ENCODE data around the gene CEP85. TPM values are rescaled to one million over a fixed set of nuclear protein-coding genes. Genes with fewer than 3 reads are reported as not detected.

Gene CEP85
- total and polyA plus RNA-seq, 2 donors, result 9.7 to 18.7 TPM

DNA sequence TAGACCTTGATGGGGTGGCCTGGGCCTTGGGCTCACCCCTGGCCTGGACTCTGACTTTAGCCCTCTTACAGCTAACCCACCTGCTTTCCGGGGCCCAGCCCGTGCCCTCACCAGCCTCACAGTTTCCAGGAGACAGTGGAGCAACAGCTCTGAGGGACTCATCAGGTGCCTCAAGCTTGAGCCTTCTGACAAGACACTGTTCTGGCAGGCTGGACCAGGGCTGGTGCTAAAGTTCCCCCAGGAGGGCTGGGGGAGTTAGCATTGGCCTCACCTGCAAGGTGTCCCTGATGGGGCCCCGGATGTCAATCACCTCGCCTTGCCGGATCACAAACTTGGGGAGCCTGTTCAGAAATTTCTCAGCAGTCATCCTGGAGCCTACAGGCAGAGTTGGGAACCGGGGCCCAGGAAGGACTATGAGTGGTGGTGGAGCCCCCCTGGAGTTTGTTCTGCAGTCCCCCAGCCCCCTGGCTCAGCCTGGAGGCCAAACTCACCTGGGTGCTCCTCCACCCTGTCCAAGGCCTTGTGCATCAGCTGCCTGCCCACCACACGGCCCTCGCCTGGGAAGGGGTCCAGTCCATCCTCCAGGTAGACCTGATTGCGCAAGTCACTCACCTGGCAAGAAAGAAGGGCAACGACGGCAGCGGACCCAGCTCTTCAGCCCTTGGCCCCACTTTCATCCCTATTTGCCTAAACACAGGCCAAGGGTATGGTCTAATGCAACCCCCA, 50.0 kb downstream of the CEP85 start:
- H3K36me3 ChIP-seq (ENCODE audit: control insufficient read depth in 2 of 2, insufficient read depth in 2 of 2, low read length in 1 of 2), result peaks cover 20 to 33% of the 10 kb centered on the region in 2 donors
- H3K4me3 ChIP-seq (ENCODE audit: low read length in 2 of 2), result no peak overlapping the region
- DNase-seq (ENCODE audit: low read depth in 6 of 9, low spot score in 9 of 9), result no peak
- peaks cover 0 to 3% of the 10 kb centered on the region in 2 donors for H3K9me3 ChIP-seq (ENCODE audit: control insufficient read depth in 2 of 2, insufficient read depth in 1 of 2, low read length in 1 of 2)
- peak overlapping the region; percentile 94 to 99 for H3K27ac ChIP-seq (ENCODE audit: low read depth in 1 of 2, low read length in 1 of 2)
- H3K4me1 ChIP-seq (ENCODE audit: control insufficient read depth in 2 of 2, insufficient read depth in 2 of 2, low read length in 2 of 2), result peaks cover 70 to 93% of the 10 kb centered on the region in 2 donors
- no peaks in the 10 kb centered on the region for H3K27me3 ChIP-seq (ENCODE audit: control insufficient read depth in 2 of 2, insufficient read depth in 1 of 2, low read length in 1 of 2)
- 95% methylated on average over 12 of the region's 12 CpGs for WGBS

DNA sequence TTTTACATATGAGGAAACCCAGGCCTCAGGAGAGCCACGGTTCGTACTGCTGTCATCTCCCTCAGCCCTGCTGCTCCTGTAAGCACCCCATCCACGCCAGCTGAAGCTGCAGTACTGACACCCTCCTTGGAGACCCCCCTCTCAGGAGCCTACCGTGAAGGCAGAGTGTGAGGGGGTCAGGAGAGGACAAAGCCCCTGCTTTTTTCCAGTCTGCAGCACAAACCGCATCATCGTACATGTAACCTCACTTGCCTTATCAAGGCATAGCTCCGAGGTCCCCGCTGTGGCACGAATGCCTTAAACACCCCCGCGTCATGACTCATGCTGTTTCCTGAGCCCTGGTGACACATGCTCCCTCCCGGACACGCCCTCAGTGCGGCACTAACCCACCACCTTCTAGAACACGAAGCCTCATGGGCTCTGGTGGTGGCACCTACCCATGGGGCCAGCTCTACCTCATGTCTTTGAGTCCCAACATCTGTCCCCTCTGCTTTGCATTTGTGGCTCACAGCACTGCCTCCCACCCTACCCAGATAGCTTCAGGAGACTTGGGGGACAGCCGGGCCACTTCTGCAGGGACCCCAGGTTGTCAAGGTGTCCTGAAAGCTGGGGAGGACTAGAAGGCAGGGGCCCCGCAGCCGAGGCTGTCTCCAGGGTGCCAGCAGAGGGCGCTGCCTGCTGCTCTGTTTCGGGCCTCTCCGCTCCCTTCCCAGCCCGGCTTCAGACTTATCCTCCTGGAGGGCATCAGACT, 50.8 kb downstream of the CEP85 start:
- Histone ChIP-seq H3K27me3 (ENCODE audit: control insufficient read depth in 2 of 2, insufficient read depth in 1 of 2, low read length in 1 of 2) (no peaks in the 10 kb centered on the region), H3K9me3 (ENCODE audit: control insufficient read depth in 2 of 2, insufficient read depth in 1 of 2, low read length in 1 of 2) (peaks cover 0 to 3% of the 10 kb centered on the region in 2 donors), H3K27ac (ENCODE audit: low read depth in 1 of 2, low read length in 1 of 2) (peak overlapping the region; percentile 94 to 99), H3K4me1 (ENCODE audit: control insufficient read depth in 2 of 2, insufficient read depth in 2 of 2, low read length in 2 of 2) (peaks cover 73 to 94% of the 10 kb centered on the region in 2 donors), H3K36me3 (ENCODE audit: control insufficient read depth in 2 of 2, insufficient read depth in 2 of 2, low read length in 1 of 2) (peaks cover 20 to 33% of the 10 kb centered on the region in 2 donors), H3K4me3 (ENCODE audit: low read length in 2 of 2) (no peak overlapping the region)
- DNase-seq (ENCODE audit: low read depth in 6 of 9, low spot score in 9 of 9), result peak in 6 of 9 donors; percentile 70 to 90 (median 76)
- WGBS, result 35% methylated on average over 22 of the region's 22 CpGs

DNA sequence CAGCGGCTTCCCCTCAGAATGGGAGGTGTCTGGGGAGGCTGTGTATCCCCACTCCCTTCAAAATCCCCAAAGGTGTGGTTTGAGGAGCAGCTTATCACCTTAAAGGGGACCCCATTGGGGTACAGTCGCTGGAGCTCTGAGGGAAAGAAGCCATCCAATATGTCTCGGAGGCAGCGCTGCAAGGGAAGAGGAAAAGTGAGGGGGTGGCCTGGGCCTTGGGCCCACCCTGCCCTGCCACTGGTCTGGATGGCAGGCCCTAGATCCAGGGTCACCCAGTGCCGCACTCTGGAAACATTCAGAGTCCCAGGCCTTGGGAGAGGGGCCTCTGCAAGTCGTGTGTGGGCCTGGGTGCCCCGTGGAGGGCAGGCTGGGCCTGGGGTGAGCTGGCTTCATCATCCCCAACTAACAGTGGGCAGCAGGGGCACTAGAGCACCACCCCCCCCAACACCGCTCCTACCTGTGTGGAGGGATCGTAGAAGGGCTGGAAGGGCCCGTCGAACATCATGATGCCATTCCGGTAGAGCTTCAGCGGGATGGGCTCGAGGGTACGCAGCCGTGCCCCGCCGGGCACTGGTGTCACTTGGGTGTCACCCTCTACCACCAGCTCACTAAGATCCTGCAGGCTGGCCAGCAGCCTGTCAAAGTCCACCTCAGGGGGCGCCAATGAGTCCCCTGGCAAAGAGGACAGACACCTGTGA, 51.5 kb downstream of the CEP85 start:
- 92% methylated on average over 19 of the region's 19 CpGs for WGBS
- no peak overlapping the region for H3K4me3 ChIP-seq (ENCODE audit: low read length in 2 of 2)
- peaks cover 20 to 33% of the 10 kb centered on the region in 2 donors for H3K36me3 ChIP-seq (ENCODE audit: control insufficient read depth in 2 of 2, insufficient read depth in 2 of 2, low read length in 1 of 2)
- H3K27me3 ChIP-seq (ENCODE audit: control insufficient read depth in 2 of 2, insufficient read depth in 1 of 2, low read length in 1 of 2), result no peaks in the 10 kb centered on the region
- DNase-seq (ENCODE audit: low read depth in 6 of 9, low spot score in 9 of 9), result peak in 2 of 9 donors; percentile 53 to 68
- peaks cover 0 to 6% of the 10 kb centered on the region in 2 donors for H3K9me3 ChIP-seq (ENCODE audit: control insufficient read depth in 2 of 2, insufficient read depth in 1 of 2, low read length in 1 of 2)
- peaks cover 77 to 96% of the 10 kb centered on the region in 2 donors for H3K4me1 ChIP-seq (ENCODE audit: control insufficient read depth in 2 of 2, insufficient read depth in 2 of 2, low read length in 2 of 2)
- H3K27ac ChIP-seq (ENCODE audit: low read depth in 1 of 2, low read length in 1 of 2), result peak overlapping the region; percentile 89 to 99

DNA sequence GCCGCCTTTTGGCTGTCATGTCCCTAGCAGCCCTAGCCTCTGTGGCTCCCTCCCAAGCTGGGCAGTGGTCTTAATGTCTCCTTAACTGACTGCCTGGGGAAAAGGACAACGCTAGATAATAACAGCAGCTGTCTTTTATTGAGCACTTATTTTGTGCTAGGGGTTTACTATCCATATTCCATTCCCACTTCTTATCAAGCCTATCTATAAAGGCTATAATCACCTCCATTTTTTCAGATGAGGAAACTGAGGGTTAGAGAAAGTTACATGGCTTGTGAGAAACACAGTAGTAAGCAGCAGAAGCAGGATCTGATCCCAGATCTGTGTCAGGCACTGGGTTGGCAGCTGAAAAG, 52.0 kb downstream of the CEP85 start:
- 95% methylated on average over 2 of the region's 2 CpGs for WGBS
- no peak for DNase-seq (ENCODE audit: low read depth in 6 of 9, low spot score in 9 of 9)
- H3K27me3 ChIP-seq (ENCODE audit: control insufficient read depth in 2 of 2, insufficient read depth in 1 of 2, low read length in 1 of 2), result no peaks in the 10 kb centered on the region
- peaks cover 81 to 96% of the 10 kb centered on the region in 2 donors for H3K4me1 ChIP-seq (ENCODE audit: control insufficient read depth in 2 of 2, insufficient read depth in 2 of 2, low read length in 2 of 2)
- peak overlapping the region; percentile 82 to 99 for H3K27ac ChIP-seq (ENCODE audit: low read depth in 1 of 2, low read length in 1 of 2)
- H3K36me3 ChIP-seq (ENCODE audit: control insufficient read depth in 2 of 2, insufficient read depth in 2 of 2, low read length in 1 of 2), result peaks cover 19 to 31% of the 10 kb centered on the region in 2 donors
- H3K4me3 ChIP-seq (ENCODE audit: low read length in 2 of 2), result no peak overlapping the region
- peaks cover 0 to 9% of the 10 kb centered on the region in 2 donors for H3K9me3 ChIP-seq (ENCODE audit: control insufficient read depth in 2 of 2, insufficient read depth in 1 of 2, low read length in 1 of 2)

DNA sequence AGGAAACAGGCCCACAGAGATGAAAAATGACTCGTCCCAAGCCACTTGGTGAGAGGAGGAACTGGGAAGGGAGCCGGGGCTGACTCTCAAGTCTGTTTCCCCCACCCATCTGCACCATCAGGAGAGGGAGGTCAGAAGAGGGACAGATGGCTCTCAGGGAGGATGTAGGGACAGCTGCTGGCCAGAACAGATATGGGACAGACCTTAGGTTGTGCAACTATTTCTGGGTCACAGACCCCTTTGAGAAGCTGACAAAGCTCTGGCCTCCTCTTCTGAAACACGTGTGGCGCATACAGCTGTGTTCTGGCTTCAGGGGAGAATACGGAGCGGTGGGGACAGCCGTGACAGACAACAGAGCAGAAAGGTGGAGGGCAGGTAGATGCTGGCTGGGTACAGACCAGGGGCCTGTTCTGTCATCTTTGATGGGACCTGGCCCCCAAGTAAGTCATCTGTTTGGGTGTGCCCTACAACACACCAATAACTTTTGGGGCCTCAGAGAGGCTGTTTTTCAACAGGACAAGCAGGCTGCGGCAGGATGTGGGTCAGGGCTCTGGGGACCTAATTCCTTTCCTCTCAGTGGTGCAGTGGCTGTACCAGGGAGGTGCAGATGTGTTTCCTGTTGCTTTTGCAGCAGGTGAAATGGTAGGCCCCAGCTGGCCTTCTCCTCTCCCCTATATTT, 53.2 kb downstream of the CEP85 start:
- Histone ChIP-seq H3K4me1 (ENCODE audit: control insufficient read depth in 2 of 2, insufficient read depth in 2 of 2, low read length in 2 of 2) (peaks cover 82 to 98% of the 10 kb centered on the region in 2 donors), H3K4me3 (ENCODE audit: low read length in 2 of 2) (peak overlapping the region; percentile 4 to 30), H3K27me3 (ENCODE audit: control insufficient read depth in 2 of 2, insufficient read depth in 1 of 2, low read length in 1 of 2) (no peaks in the 10 kb centered on the region)

DNA sequence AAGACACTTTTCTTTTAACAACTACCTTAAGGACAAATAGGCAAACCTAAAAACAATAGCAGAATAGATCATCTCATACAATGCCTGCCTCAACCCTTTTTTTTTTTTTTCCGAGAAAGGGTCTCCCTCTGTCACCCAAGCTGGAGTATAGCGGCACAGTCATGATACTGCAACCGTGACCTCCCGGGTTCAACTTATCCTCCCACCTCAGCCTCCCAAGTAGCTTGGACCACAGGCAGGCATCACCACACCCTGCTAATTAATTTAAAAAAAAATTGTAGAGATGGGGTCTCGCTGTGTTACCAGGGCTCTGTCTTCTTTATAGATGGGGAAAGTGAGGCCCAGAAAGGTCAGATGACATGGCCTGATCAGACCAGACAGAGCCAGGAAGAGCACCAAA, 53.8 kb downstream of the CEP85 start:
- Histone ChIP-seq H3K4me3 (ENCODE audit: low read length in 2 of 2) (peak overlapping the region in 1 of 2 donors; percentile 4), H3K27ac (ENCODE audit: low read depth in 1 of 2, low read length in 1 of 2) (peak overlapping the region; percentile 99), H3K4me1 (ENCODE audit: control insufficient read depth in 2 of 2, insufficient read depth in 2 of 2, low read length in 2 of 2) (peaks cover 83 to 97% of the 10 kb centered on the region in 2 donors), H3K27me3 (ENCODE audit: control insufficient read depth in 2 of 2, insufficient read depth in 1 of 2, low read length in 1 of 2) (no peaks in the 10 kb centered on the region), H3K9me3 (ENCODE audit: control insufficient read depth in 2 of 2, insufficient read depth in 1 of 2, low read length in 1 of 2) (peaks cover 0 to 18% of the 10 kb centered on the region in 2 donors), H3K36me3 (ENCODE audit: control insufficient read depth in 2 of 2, insufficient read depth in 2 of 2, low read length in 1 of 2) (peaks cover 5 to 23% of the 10 kb centered on the region in 2 donors)
- 28% methylated on average over 5 of the region's 5 CpGs for WGBS
- DNase-seq (ENCODE audit: low read depth in 6 of 9, low spot score in 9 of 9), result no peak

More for the DNA sequence above, 53.2 kb downstream of the CEP85 start:
- WGBS, result 10% methylated on average over 8 of the region's 8 CpGs
- Histone ChIP-seq H3K27ac (ENCODE audit: low read depth in 1 of 2, low read length in 1 of 2) (peak overlapping the region; percentile 99), H3K9me3 (ENCODE audit: control insufficient read depth in 2 of 2, insufficient read depth in 1 of 2, low read length in 1 of 2) (peaks cover 0 to 18% of the 10 kb centered on the region in 2 donors), H3K36me3 (ENCODE audit: control insufficient read depth in 2 of 2, insufficient read depth in 2 of 2, low read length in 1 of 2) (peaks cover 10 to 28% of the 10 kb centered on the region in 2 donors)
- DNase-seq (ENCODE audit: low read depth in 6 of 9, low spot score in 9 of 9), result peak in 6 of 9 donors; percentile 56 to 93 (median 80)

DNA sequence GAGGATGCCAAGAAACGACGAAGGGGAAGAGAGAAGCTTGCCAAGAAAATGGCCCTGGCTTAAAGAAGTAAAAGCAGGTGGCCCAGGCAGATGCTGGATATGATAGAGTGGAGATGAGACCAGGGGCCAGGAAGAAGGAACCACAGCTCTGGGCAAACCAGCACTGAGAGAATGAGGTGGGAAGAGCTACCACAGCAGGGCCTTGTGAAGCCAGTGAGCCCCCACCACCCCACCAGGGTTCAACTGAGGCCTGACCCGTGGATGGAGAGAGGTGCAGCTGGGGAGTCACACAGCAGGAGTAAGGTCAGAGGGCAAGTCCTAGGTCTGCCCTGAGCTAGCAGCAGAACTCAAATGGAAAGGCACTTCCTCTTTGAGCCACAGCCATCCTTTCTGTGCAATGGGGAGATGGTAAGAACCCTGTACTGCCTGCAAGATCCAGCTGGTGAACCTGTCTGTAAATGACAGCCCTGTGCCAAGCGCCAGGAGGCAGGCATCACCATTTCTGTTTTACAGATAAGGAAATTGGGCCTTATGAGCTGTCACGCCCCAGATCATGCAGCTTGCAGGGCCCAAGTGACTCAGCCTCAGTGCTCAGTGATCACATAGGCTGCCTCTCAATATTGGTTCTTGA, 54.4 kb downstream of the CEP85 start:
- Histone ChIP-seq H3K27ac (ENCODE audit: low read depth in 1 of 2, low read length in 1 of 2) (peak overlapping the region; percentile 99), H3K4me1 (ENCODE audit: control insufficient read depth in 2 of 2, insufficient read depth in 2 of 2, low read length in 2 of 2) (peaks cover 83 to 95% of the 10 kb centered on the region in 2 donors), H3K9me3 (ENCODE audit: control insufficient read depth in 2 of 2, insufficient read depth in 1 of 2, low read length in 1 of 2) (peaks cover 0 to 18% of the 10 kb centered on the region in 2 donors), H3K27me3 (ENCODE audit: control insufficient read depth in 2 of 2, insufficient read depth in 1 of 2, low read length in 1 of 2) (no peaks in the 10 kb centered on the region), H3K4me3 (ENCODE audit: low read length in 2 of 2) (no peak overlapping the region), H3K36me3 (ENCODE audit: control insufficient read depth in 2 of 2, insufficient read depth in 2 of 2, low read length in 1 of 2) (peaks cover 3 to 24% of the 10 kb centered on the region in 2 donors)
- 14% methylated on average over 5 of the region's 5 CpGs for WGBS
- DNase-seq (ENCODE audit: low read depth in 6 of 9, low spot score in 9 of 9), result peak in 3 of 9 donors; percentile 54 to 76 (median 58)

Measured in thymus (tissue), 11 donors.